GM06990 (cell line): ENCODE measurements around the gene LAGE3.

ENCODE experiments used
- DNase-seq: peaks from one replicate; pipeline ENCODE4 v3.0.0-alpha.2; 2011; ENCODE audit not compliant: insufficient read length; ENCODE audit errors: extremely low read depth
- H3K27me3 ChIP-seq: replicated peaks from 2 replicates; pipeline ENCODE4 v1.6.0; 2011; ENCODE audit warnings: low read length; ENCODE audit not compliant: control insufficient read depth, insufficient read depth
- H3K36me3 ChIP-seq: 2 replicates; pipeline ENCODE4 v1.5.1; 2011; ENCODE audit warnings: low read length; ENCODE audit not compliant: control insufficient read depth, insufficient read depth
- H3K4me3 ChIP-seq: replicated peaks from 2 replicates; pipeline ENCODE4 v1.5.1; 2011; ENCODE audit warnings: low read depth, mild to moderate bottlenecking, control low read depth, low read length
- CTCF ChIP-seq: IDR thresholded peaks from 2 replicates; pipeline ENCODE4 v1.5.1; 2011; ENCODE audit warnings: low read length, control low read depth, mild to moderate bottlenecking, inconsistent platforms; ENCODE audit not compliant: insufficient read depth, poor library complexity, severe bottlenecking

The LAGE3 gene

GRCh38 chrX:154495472-154495922 lies 16.4 kb upstream of the LAGE3 start:
- Histone ChIP-seq H3K36me3 (no peaks in the 10 kb centered on the region), H3K27me3 (no peaks in the 10 kb centered on the region), H3K4me3 (no peak overlapping the region)
- no peak for TF ChIP-seq CTCF
- DNase-seq: no peak

GRCh38 chrX:154494715-154495114 lies 15.6 kb upstream of the LAGE3 start:
- no peak overlapping the region for H3K4me3 ChIP-seq
- no peaks in the 10 kb centered on the region for H3K36me3 ChIP-seq
- H3K27me3 ChIP-seq: no peaks in the 10 kb centered on the region
- no peak for DNase-seq
- TF ChIP-seq CTCF: no peak

GRCh38 chrX:154490414-154491083 lies 11.5 kb upstream of the LAGE3 start, which contains the start of gene SLC10A3:
SLC10A3 (minus strand) TSS chrX:154490629; CDS start chrX:154488940, 1,689 bp downstream.
- H3K27me3 ChIP-seq: no peaks in the 10 kb centered on the region
- H3K4me3 ChIP-seq: peak within 1 kb of the TSS; percentile 73
- no peak for TF ChIP-seq CTCF

GRCh38 chrX:154490021-154490413 lies 10.9 kb upstream of the LAGE3 start:
- no peak for DNase-seq
- no peaks in the 10 kb centered on the region for H3K27me3 ChIP-seq
- TF ChIP-seq CTCF: no peak
- peaks cover 3% of the 10 kb centered on the region; the same call in 1 of the 2 replicates for H3K36me3 ChIP-seq
- H3K4me3 ChIP-seq: peak overlapping the region; percentile 68

More at GRCh38 chrX:154490414-154491083, 11.5 kb upstream of the LAGE3 start, which contains the start of gene SLC10A3:
- H3K36me3 ChIP-seq: peaks cover 2% of the 10 kb centered on the region; the same call in 1 of the 2 replicates
- DNase-seq: peak; percentile 97

- DNase-seq: no peak
- peaks cover 6% of the 10 kb centered on the region for H3K36me3 ChIP-seq
- H3K27me3 ChIP-seq: no peaks in the 10 kb centered on the region
- H3K4me3 ChIP-seq: peak overlapping the region; percentile 68
- no peak for TF ChIP-seq CTCF
Measured at GRCh38 chrX:154489182-154489581, 10.1 kb upstream of the LAGE3 start.
